Activated CD4-positive, alpha-beta T cell treated with anti-CD3 and anti-CD28 coated beads for 36 hours (primary cell): ENCODE data around the gene FIGNL2. TPM values are rescaled to one million over a fixed set of nuclear protein-coding genes. Genes with fewer than 3 reads are reported as not detected.

ENCODE experiments used
- ATAC-seq: fragments of 200-7000 bp; cut with Tn5 transposase; one replicate; pipeline ENCODE4 v1.10.0; 2021; ENCODE audit warnings: mild to moderate bottlenecking, moderate library complexity
- CTCF ChIA-PET: fragments of 350-600 bp; sonication (Branson Sonifier 250); formaldehyde crosslinking; loops from one replicate; lab custom pipeline; 2021; ENCODE audit warnings: antibody characterized with exemption; lab: Charles Lee
- POLR2A ChIA-PET: fragments of 350-600 bp; sonication (Branson Sonifier 250); formaldehyde crosslinking; loops from one replicate; lab custom pipeline; 2021; ENCODE audit warnings: antibody characterized with exemption, inconsistent platforms; lab: Charles Lee
- DNase-seq: peaks from one replicate; pipeline ENCODE4 v3.0.0-alpha.2; 2020
- H3K27ac Mint-ChIP-seq: one replicate; pipeline ENCODE4 v1.8.0; 2021; ENCODE audit warnings: mixed read lengths
- H3K27me3 Mint-ChIP-seq: one replicate; pipeline ENCODE4 v1.8.0; 2021; ENCODE audit warnings: mixed read lengths
- H3K36me3 Mint-ChIP-seq: one replicate; pipeline ENCODE4 v1.8.0; 2021; ENCODE audit warnings: low read depth, mixed read lengths
- H3K4me1 Mint-ChIP-seq: one replicate; pipeline ENCODE4 v1.8.0; 2021; ENCODE audit warnings: mixed read lengths
- H3K4me3 Mint-ChIP-seq: one replicate; pipeline ENCODE4 v1.8.0; 2021; ENCODE audit warnings: mild to moderate bottlenecking, moderate library complexity, mixed read lengths
- H3K9me3 Mint-ChIP-seq: one replicate; pipeline ENCODE4 v1.8.0; 2021; ENCODE audit warnings: low read depth, mixed read lengths
- intact Hi-C, 2 experiments: fragments of 100-400 bp; cut with DNase I in 1 of 2; cut with micrococcal nuclease in 1 of 2; formaldehyde crosslinking; loops; one replicate each; pipeline versions ENCODE4 v1.14.2 to v1.15.1; 2022 to 2024; cut with DNase I, micrococcal nuclease
- total RNA-seq, 2 experiments: library from RNA; stranded (reverse); gene quantifications; one replicate each; pipeline ENCODE4 v1.2.3, GENCODE V29; 2021

FIGNL2 gene
- total RNA-seq, 2 experiments from 2014 or later = 0.19 to 0.27 TPM

GRCh38 chr12:51874000-51874399, 25.5 kb upstream of the FIGNL2 start:
- POLR2A ChIA-PET = interaction anchor here (0.6 kb wide), 1 partner anchor 34 kb away, joined by 3 read pairs; no protein-coding TSS in a partner anchor
- CTCF ChIA-PET = interaction anchor here (0.6 to 2.9 kb wide), 6 partner anchors 10 to 532 kb away, joined by 3 to 16 read pairs (median 3); no protein-coding TSS in a partner anchor
- no peak overlapping the region for H3K4me3 Mint-ChIP-seq
- DNase-seq (no peak), ATAC-seq (no peak)
- H3K27me3 Mint-ChIP-seq = peaks cover 12% of the 10 kb centered on the region
- no peaks in the 10 kb centered on the region for H3K9me3 Mint-ChIP-seq
- intact Hi-C loops = loop anchor here (2.0 to 10.0 kb wide), 3 partner anchors 52 to 279 kb away; partner anchors contain the start of gene SCN8A (in 1 of the 2)
- H3K36me3 Mint-ChIP-seq = no peaks in the 10 kb centered on the region
- no peak overlapping the region for H3K27ac Mint-ChIP-seq
- peaks cover 5% of the 10 kb centered on the region for H3K4me1 Mint-ChIP-seq

GRCh38 chr12:51873251-51873994, 24.9 kb upstream of the FIGNL2 start:
- Mint-ChIP-seq H3K4me3 (no peak overlapping the region), H3K9me3 (no peaks in the 10 kb centered on the region), H3K27me3 (peaks cover 18% of the 10 kb centered on the region), H3K27ac (no peak overlapping the region), H3K36me3 (no peaks in the 10 kb centered on the region), H3K4me1 (peaks cover 9% of the 10 kb centered on the region)
- no peak for ATAC-seq
- intact Hi-C loops = loop anchor here (5.0 to 10.0 kb wide), 2 partner anchors 51 to 279 kb away; partner anchors contain the start of gene SCN8A (in 1 of the 2)
- ChIA-PET CTCF (interaction anchor here (0.6 to 2.9 kb wide), 7 partner anchors 9 to 531 kb away, joined by 3 to 16 read pairs (median 3); no protein-coding TSS in a partner anchor), POLR2A (interaction anchor here (0.6 kb wide), 1 partner anchor 34 kb away, joined by 3 read pairs; no protein-coding TSS in a partner anchor)
- DNase-seq = no peak

DNA sequence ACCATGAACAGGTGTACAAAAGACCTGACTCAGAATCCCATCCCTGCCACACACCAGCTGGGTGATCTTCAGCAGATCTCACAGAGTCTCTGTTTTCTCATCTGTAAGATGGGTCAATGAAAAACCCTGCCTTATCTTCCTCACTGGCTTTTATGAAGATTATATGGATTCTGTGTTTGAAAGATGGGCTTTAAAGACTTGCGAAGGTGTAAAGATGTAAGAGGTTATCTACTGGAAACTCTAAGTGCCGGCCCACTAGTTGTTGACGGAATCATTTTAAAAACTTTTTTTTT, 24.1 kb upstream of the FIGNL2 start:
- no peak for ATAC-seq
- Mint-ChIP-seq H3K9me3 (no peaks in the 10 kb centered on the region), H3K4me3 (no peak overlapping the region), H3K27me3 (peaks cover 23% of the 10 kb centered on the region), H3K36me3 (no peaks in the 10 kb centered on the region), H3K4me1 (peaks cover 11% of the 10 kb centered on the region), H3K27ac (no peak overlapping the region)
- CTCF ChIA-PET = interaction anchor here (0.8 to 1.4 kb wide), 4 partner anchors 9 to 52 kb away, joined by 3 to 5 read pairs (median 3); no protein-coding TSS in a partner anchor
- POLR2A ChIA-PET = no interaction called here
- no peak for DNase-seq
- intact Hi-C loops = loop anchor here (5.0 to 10.0 kb wide), 2 partner anchors 50 to 278 kb away; partner anchors contain the start of gene SCN8A (in 1 of the 2)

GRCh38 chr12:51871918-51872688, 23.6 kb upstream of the FIGNL2 start:
- intact Hi-C loops = loop anchor here (5.0 to 10.0 kb wide), 2 partner anchors 50 to 277 kb away; partner anchors contain the start of gene SCN8A (in 1 of the 2)
- ATAC-seq = no peak
- Mint-ChIP-seq H3K27me3 (peaks cover 29% of the 10 kb centered on the region), H3K9me3 (no peaks in the 10 kb centered on the region), H3K4me3 (no peak overlapping the region), H3K4me1 (peaks cover 11% of the 10 kb centered on the region), H3K27ac (no peak overlapping the region), H3K36me3 (no peaks in the 10 kb centered on the region)
- ChIA-PET POLR2A (no interaction called here), CTCF (interaction anchor here (0.7 to 1.4 kb wide), 6 partner anchors 8 to 451 kb away, joined by 3 to 5 read pairs (median 3); no protein-coding TSS in a partner anchor)
- no peak for DNase-seq

DNA sequence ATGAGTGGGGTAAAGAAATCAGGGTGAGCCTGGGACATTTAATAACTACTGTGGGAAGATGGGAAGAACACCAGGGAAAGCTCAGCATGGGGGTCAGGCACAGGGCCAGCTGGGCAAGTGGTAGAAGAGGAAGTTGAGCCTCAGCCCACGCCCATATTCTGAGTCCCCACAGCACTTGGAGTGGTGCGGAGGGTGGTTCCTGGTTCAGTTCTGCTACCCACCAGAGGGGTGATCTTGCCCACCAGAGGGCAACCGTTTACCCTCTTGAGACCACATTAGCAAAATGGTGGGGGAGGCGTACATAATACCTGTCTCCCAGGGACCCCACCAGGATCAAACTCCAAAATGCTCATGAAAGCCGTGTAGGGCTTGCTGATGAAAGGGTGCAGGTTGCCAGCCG, 22.6 kb upstream of the FIGNL2 start:
- H3K4me1 Mint-ChIP-seq = peaks cover 11% of the 10 kb centered on the region
- peaks cover 31% of the 10 kb centered on the region for H3K27me3 Mint-ChIP-seq
- CTCF ChIA-PET = interaction anchor here (0.7 to 1.1 kb wide), 4 partner anchors 9 to 1056 kb away, joined by 3 read pairs; no protein-coding TSS in a partner anchor
- intact Hi-C loops = loop anchor here (5.0 to 10.0 kb wide), 2 partner anchors 49 to 276 kb away; partner anchors contain the start of gene SCN8A (in 1 of the 2)
- ATAC-seq (no peak), DNase-seq (no peak)
- no peak overlapping the region for H3K4me3 Mint-ChIP-seq
- no peaks in the 10 kb centered on the region for H3K36me3 Mint-ChIP-seq
- H3K9me3 Mint-ChIP-seq = no peaks in the 10 kb centered on the region
- no peak overlapping the region for H3K27ac Mint-ChIP-seq
- POLR2A ChIA-PET = no interaction called here

DNA sequence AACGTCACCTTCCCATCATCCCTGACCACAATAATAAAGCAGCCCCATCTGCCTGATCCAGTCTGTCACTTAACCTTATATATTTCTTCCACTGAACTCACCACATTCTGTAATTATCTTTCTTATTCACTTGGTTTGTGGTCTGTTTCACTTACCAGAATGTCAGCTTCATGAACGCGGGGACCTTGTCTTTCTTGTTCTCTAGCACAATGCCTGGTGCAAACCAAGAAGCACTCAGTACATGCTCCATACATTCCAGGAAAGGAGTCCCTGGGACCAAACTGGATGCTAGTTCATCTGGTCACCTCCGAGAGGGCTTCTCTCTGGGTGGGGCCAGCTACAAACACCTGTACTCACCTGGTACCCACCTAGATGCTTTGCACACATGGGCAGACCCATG, 22.0 kb upstream of the FIGNL2 start:
- DNase-seq = no peak
- Mint-ChIP-seq H3K4me3 (no peak overlapping the region), H3K4me1 (peaks cover 11% of the 10 kb centered on the region), H3K27ac (no peak overlapping the region), H3K36me3 (no peaks in the 10 kb centered on the region), H3K27me3 (peaks cover 32% of the 10 kb centered on the region), H3K9me3 (no peaks in the 10 kb centered on the region)
- ChIA-PET CTCF (interaction anchor here (0.7 to 1.9 kb wide), 4 partner anchors 50 to 1057 kb away, joined by 3 to 5 read pairs (median 3); no protein-coding TSS in a partner anchor), POLR2A (no interaction called here)
- no peak for ATAC-seq
- intact Hi-C loops = loop anchor here (5.0 to 10.0 kb wide), 2 partner anchors 48 to 276 kb away; partner anchors contain the start of gene SCN8A (in 1 of the 2)

DNA sequence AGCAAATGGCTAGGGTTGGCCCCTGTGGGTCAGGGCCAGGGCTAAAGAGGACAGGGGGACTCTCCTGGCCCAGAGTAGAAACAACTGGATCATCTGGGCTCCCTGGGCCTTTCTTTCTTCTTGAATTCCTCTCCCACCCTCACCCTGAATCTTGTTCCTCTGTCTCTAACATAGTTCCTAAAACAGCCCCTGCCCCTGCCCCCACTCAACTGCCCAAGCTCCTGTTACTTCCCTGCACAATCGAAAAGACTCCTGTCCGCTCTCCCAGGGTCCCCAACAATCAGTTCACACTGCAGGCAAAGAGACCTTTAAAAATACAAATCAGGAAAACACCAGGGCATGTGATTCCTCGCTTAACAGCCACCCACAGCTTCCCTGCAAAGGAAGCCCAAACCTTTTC, 21.4 kb upstream of the FIGNL2 start:
- intact Hi-C loops = loop anchor here (5.0 to 10.0 kb wide), 2 partner anchors 48 to 275 kb away; partner anchors contain the start of gene SCN8A (in 1 of the 2)
- ATAC-seq = no peak
- peaks cover 11% of the 10 kb centered on the region for H3K4me1 Mint-ChIP-seq
- H3K27me3 Mint-ChIP-seq = peaks cover 36% of the 10 kb centered on the region
- no peak overlapping the region for H3K4me3 Mint-ChIP-seq
- no peaks in the 10 kb centered on the region for H3K36me3 Mint-ChIP-seq
- POLR2A ChIA-PET = no interaction called here
- CTCF ChIA-PET = interaction anchor here (0.5 to 1.9 kb wide), 3 partner anchors 49 to 433 kb away, joined by 3 to 5 read pairs (median 3); no protein-coding TSS in a partner anchor
- DNase-seq = no peak
- H3K9me3 Mint-ChIP-seq = no peaks in the 10 kb centered on the region
- H3K27ac Mint-ChIP-seq = no peak overlapping the region

- POLR2A ChIA-PET = no interaction called here
- Mint-ChIP-seq H3K36me3 (no peaks in the 10 kb centered on the region), H3K9me3 (no peaks in the 10 kb centered on the region), H3K4me3 (no peak overlapping the region), H3K27ac (no peak overlapping the region), H3K4me1 (peaks cover 13% of the 10 kb centered on the region), H3K27me3 (peaks cover 40% of the 10 kb centered on the region)
- ATAC-seq (no peak), DNase-seq (no peak)
- CTCF ChIA-PET = interaction anchor here (0.5 to 1.9 kb wide), 3 partner anchors 49 to 433 kb away, joined by 3 to 5 read pairs (median 3); no protein-coding TSS in a partner anchor
- intact Hi-C loops = no loop called here
These were observed 21.0 kb upstream of the FIGNL2 start for GRCh38 chr12:51869496-51869865.

DNA sequence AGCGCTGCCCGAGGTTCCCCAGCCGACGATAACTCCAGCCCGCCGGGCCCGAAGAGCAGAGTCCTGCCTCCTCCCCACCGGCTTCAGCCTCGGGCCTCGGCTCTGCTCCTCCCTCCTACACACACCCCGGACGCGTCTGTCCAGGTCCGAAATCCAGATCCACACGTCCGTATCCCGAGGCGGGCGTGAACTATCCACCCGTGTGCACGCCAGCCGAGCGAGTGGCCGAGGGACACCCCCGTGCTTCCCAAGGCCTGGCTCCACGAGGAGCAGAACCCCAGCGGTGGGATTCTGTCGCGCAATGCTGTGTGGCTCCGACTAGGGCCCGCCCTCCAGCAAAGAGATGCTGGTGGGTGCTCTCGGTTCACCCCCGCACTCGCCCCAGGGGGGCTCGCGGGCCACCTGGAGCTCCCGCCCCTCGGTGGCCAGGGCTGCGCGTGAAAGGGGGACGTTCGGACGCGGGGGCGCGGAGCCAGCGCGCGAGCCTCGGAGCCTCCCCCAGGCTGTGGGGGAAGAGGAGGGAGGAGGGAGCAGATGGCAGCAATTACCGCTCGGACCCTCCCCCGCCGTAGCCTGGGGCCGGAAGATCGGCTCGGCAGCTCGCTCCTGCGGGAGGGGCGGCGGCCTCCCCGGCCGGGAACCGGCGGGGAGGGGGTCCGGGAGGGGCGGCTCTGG, 20.4 kb upstream of the FIGNL2 start:
- H3K27ac Mint-ChIP-seq = no peak overlapping the region
- peaks cover 14% of the 10 kb centered on the region for H3K4me1 Mint-ChIP-seq
- H3K4me3 Mint-ChIP-seq = no peak overlapping the region
- no peaks in the 10 kb centered on the region for H3K9me3 Mint-ChIP-seq
- peaks cover 42% of the 10 kb centered on the region for H3K27me3 Mint-ChIP-seq
- ATAC-seq = no peak
- ChIA-PET POLR2A (no interaction called here), CTCF (interaction anchor here (1.9 kb wide), 1 partner anchor 48 kb away, joined by 5 read pairs; no protein-coding TSS in a partner anchor)
- DNase-seq = no peak
- no peaks in the 10 kb centered on the region for H3K36me3 Mint-ChIP-seq
- intact Hi-C loops = no loop called here

DNA sequence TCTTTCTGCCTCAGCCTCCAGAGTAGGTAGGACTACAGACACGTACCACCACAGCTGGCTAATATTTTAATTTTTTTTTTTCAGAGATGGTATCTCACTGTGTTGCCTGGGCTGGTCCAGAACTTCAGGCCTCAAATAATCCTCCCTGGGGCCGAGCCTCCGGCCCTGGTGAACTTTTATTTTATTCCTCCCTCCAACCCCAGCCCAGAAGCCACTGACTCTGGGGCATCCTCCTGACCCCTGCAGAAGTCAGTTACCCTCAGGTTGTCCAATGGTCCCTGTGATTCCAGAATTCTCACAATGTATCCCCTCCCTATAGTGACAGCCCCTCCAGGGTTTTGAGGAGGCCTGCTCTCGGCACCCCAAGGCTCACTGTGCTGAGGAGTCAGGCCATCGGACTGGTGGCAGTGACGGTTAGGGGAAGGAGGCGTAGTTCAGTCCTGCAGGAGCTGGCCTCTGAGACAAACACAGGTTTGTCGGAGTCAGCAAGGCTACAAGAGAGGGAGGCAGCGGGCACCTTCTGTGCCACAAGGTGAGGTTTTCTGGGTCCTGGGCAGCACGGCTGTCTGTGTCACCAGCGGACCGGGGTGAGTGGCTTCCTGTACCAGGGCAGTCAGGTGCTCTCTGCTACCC, 19.4 kb upstream of the FIGNL2 start:
- intact Hi-C loops = no loop called here
- H3K27me3 Mint-ChIP-seq = peaks cover 48% of the 10 kb centered on the region
- no peak for ATAC-seq
- no peaks in the 10 kb centered on the region for H3K9me3 Mint-ChIP-seq
- POLR2A ChIA-PET = no interaction called here
- CTCF ChIA-PET = no interaction called here
- H3K36me3 Mint-ChIP-seq = no peaks in the 10 kb centered on the region
- DNase-seq = no peak
- H3K27ac Mint-ChIP-seq = no peak overlapping the region
- H3K4me3 Mint-ChIP-seq = no peak overlapping the region
- peaks cover 21% of the 10 kb centered on the region for H3K4me1 Mint-ChIP-seq
